Kidney (tissue), 14 donors: Measurements from ENCODE around the gene GALNT18. TPM values are rescaled to one million over a fixed set of nuclear protein-coding genes. Genes with fewer than 3 reads are reported as not detected.

Source experiments
- DNase-seq, 5 donors: peaks; one replicate each; pipeline ENCODE4 v3.0.0-alpha.2; 2013 to 2020
- FAIRE-seq: peaks from 2 replicates; lab custom pipeline; 2012; peaks lifted over from hg19 to GRCh38; lab: Jason Lieb, UNC
- H3K27ac ChIP-seq, 2 donors: one replicate each; pipeline ENCODE4 v1.7.0; 2013; ENCODE audit warnings: low read depth in 2 of 2, low read length in 2 of 2, inconsistent platforms in 1 of 2
- H3K27me3 ChIP-seq: one replicate; pipeline ENCODE4 v1.7.1; 2013; ENCODE audit warnings: low read length, inconsistent platforms; ENCODE audit not compliant: control insufficient read depth, insufficient read depth
- H3K36me3 ChIP-seq, 3 donors: one replicate each; pipeline versions ENCODE4 v1.7.0 to v1.7.1; 2013; ENCODE audit warnings: low read length in 3 of 3, control low read depth in 1 of 3, inconsistent platforms in 1 of 3; ENCODE audit not compliant: insufficient read depth in 3 of 3, control insufficient read depth in 2 of 3
- H3K4me1 ChIP-seq, 3 donors: one replicate each; pipeline versions ENCODE4 v1.7.0 to v1.7.1; 2013; ENCODE audit warnings: low read length in 3 of 3, inconsistent platforms in 1 of 3, low read depth in 1 of 3; ENCODE audit not compliant: control insufficient read depth in 2 of 3, insufficient read depth in 2 of 3
- H3K4me3 ChIP-seq, 3 donors: one replicate each; pipeline versions ENCODE4 v1.7.0 to v1.8.1; 2013; ENCODE audit warnings: low read length in 3 of 3, control low read depth in 1 of 3, inconsistent platforms in 1 of 3
- H3K9ac ChIP-seq, 3 donors: one replicate each; pipeline versions ENCODE4 v1.7.0 to v1.7.1; 2013; ENCODE audit warnings: low read length in 3 of 3, control low read depth in 1 of 3, inconsistent platforms in 1 of 3
- H3K9me3 ChIP-seq, 3 donors: one replicate each; pipeline versions ENCODE4 v1.7.0 to v1.7.1; 2013; ENCODE audit warnings: low read length in 3 of 3, control low read depth in 1 of 3, inconsistent platforms in 1 of 3; ENCODE audit not compliant: control insufficient read depth in 2 of 3, insufficient read depth in 1 of 3
- CTCF ChIP-seq: IDR thresholded peaks from 3 replicates; pipeline ENCODE4 v1.5.1; 2012; ENCODE audit warnings: mild to moderate bottlenecking, moderate library complexity, borderline replicate concordance; ENCODE audit not compliant: insufficient read depth; ENCODE audit errors: extremely low read depth
- intact Hi-C: fragments of 100-400 bp; cut with DNase I; formaldehyde crosslinking; loops from one replicate; pipeline ENCODE4 v1.11.1; 2022
- polyA plus RNA-seq: library from polyadenylated mRNA; stranded (reverse); fragments of 350-450 nt; fragmentation: Illumina TruSeq; extraction: RNeasy Lipid Tissue Mini Kit (QIAGEN cat#74804); gene quantifications from one replicate; pipeline ENCODE4 v1.2.3, GENCODE V29; 2014; ENCODE audit warnings: low read depth, low replicate concordance; ENCODE audit not compliant: insufficient read depth
- total RNA-seq: library from RNA; stranded (reverse); fragmentation: NEBNext Ultra II Directional; extraction: Animal tissue kit (Norgen Biotek cat#: 25700); gene quantifications from one replicate; pipeline ENCODE4 v1.2.1, GENCODE V29; 2021
- donor health status: control.
- donor health status: control.
- donor health status: control.
- donor health status: control.
- donor health status: control.
- donor health status: DM: yes; HTN: yes; CAD: no.
- donor health status: Normal renal cell carcinoma (clear cell type).

The GALNT18 gene
- total and polyA plus RNA-seq, 2 donors from 2014 or later = 27.2 to 42.1 TPM

- Histone ChIP-seq H3K9ac (no peak overlapping the region), H3K36me3 (no peaks in the 10 kb centered on the region), H3K4me1 (peaks cover 0 to 15% (median 14%) of the 10 kb centered on the region in 3 donors), H3K27me3 (no peaks in the 10 kb centered on the region), H3K27ac (no peak overlapping the region), H3K9me3 (no peaks in the 10 kb centered on the region), H3K4me3 (no peak overlapping the region)
- intact Hi-C loops = no loop called here
- TF ChIP-seq CTCF = no peak
- FAIRE-seq (no peak), DNase-seq (no peak)
These were observed 88.7 kb downstream of the GALNT18 start for GRCh38 chr11:11533057-11533456.

- H3K9ac ChIP-seq = no peak overlapping the region
- intact Hi-C loops = no loop called here
- no peak for FAIRE-seq
These were observed 89.2 kb downstream of the GALNT18 start for GRCh38 chr11:11532574-11532973.

GRCh38 chr11:11531131-11531908, 90.5 kb downstream of the GALNT18 start:
- DNase-seq (no peak), FAIRE-seq (no peak)
- Histone ChIP-seq H3K4me1 (peaks cover 0 to 14% (median 14%) of the 10 kb centered on the region in 3 donors), H3K4me3 (no peak overlapping the region), H3K27me3 (no peaks in the 10 kb centered on the region), H3K9me3 (no peaks in the 10 kb centered on the region), H3K27ac (no peak overlapping the region), H3K36me3 (no peaks in the 10 kb centered on the region), H3K9ac (no peak overlapping the region)
- intact Hi-C loops = no loop called here
- TF ChIP-seq CTCF = no peak

More at GRCh38 chr11:11532574-11532973, 89.2 kb downstream of the GALNT18 start:
- Histone ChIP-seq H3K4me3 (no peak overlapping the region), H3K36me3 (no peaks in the 10 kb centered on the region), H3K27me3 (no peaks in the 10 kb centered on the region), H3K9me3 (no peaks in the 10 kb centered on the region), H3K27ac (no peak overlapping the region), H3K4me1 (peaks cover 0 to 14% (median 14%) of the 10 kb centered on the region in 3 donors)
- TF ChIP-seq CTCF = no peak
- DNase-seq = no peak
